ENCODE data around the gene PFDN4. TPM values are rescaled to one million over a fixed set of nuclear protein-coding genes. Genes with fewer than 3 reads are reported as not detected.

The PFDN4 gene
- polyA plus RNA-seq, 1 donor from 2014 or later, result 512 TPM

DNA sequence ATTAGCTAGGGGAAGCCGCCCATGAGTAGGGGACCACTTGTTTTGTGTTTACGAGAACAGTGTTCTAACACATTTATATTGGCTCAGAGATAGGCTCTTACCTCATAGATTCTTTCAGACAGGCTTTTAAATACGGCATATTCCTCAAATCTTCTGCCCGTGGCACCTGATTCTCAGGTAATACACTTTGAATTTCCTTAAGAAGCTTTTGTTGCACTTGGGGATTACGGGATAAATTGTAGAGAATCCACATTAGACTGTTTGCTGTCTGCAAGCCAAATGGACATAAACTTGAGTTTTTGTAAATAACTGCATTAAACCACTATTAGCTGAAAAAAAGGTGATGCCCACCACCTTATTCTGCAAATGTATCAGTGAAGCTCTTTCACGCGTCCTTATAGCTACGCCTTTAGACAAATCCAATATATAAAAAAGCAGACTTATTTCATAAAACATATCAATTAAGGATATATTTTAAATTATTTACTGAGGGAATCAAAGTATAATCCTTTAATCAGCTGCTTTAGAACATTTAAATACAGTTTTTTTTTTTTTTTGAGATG lies 49.0 kb upstream of the PFDN4 start:
- H3K9me3 ChIP-seq (ENCODE audit: low read length), result no peaks in the 10 kb centered on the region
- TF ChIP-seq EP300 (conservative IDR thresholded peaks at IDR 0.05; ENCODE audit: poor library complexity, severe bottlenecking) (no peak), MXI1 (conservative IDR thresholded peaks at IDR 0.05; ENCODE audit: poor library complexity, severe bottlenecking) (no peak), EZH2 (IDR thresholded peaks at IDR 0.05; ENCODE audit: borderline replicate concordance, insufficient read depth, low read length, poor library complexity, severe bottlenecking) (no peak), RAD21 (conservative IDR thresholded peaks at IDR 0.05) (no peak), CTCF (IDR thresholded peaks at IDR 0.05; ENCODE audit: poor library complexity, severe bottlenecking) (no peak), SMC3 (conservative IDR thresholded peaks at IDR 0.05; ENCODE audit: poor library complexity) (no peak), REST (IDR thresholded peaks at IDR 0.05; ENCODE audit: borderline replicate concordance) (no peak), POLR2AphosphoS5 (IDR thresholded peaks at IDR 0.05) (no peak), TAF1 (IDR thresholded peaks at IDR 0.05; ENCODE audit: low read depth) (no peak)
- H3K27ac ChIP-seq (ENCODE audit: low read length), result no peak overlapping the region
- no peaks in the 10 kb centered on the region for H3K79me2 ChIP-seq (replicated peaks; ENCODE audit: insufficient read depth, low read length)
- no peaks in the 10 kb centered on the region for H3K9me2 ChIP-seq (ENCODE audit: insufficient read depth, low read length)
- no peaks in the 10 kb centered on the region for H4K20me1 ChIP-seq (ENCODE audit: insufficient read depth)
- no peak overlapping the region for H3K4me2 ChIP-seq (ENCODE audit: low read length)
- H3K9ac ChIP-seq (ENCODE audit: low read length), result no peak overlapping the region
- no peak overlapping the region for H3K4me3 ChIP-seq (ENCODE audit: low read length)
- no peaks in the 10 kb centered on the region for H3K27me3 ChIP-seq (ENCODE audit: insufficient read depth, low read depth, low read length)
- no peaks in the 10 kb centered on the region for H3F3A ChIP-seq (ENCODE audit: insufficient read depth, low read length, poor library complexity, severe bottlenecking)
- no peak overlapping the region for H2AFZ ChIP-seq (ENCODE audit: low read depth, low read length)
- no peaks in the 10 kb centered on the region for H3K36me3 ChIP-seq (ENCODE audit: insufficient read depth, low read length)

DNA sequence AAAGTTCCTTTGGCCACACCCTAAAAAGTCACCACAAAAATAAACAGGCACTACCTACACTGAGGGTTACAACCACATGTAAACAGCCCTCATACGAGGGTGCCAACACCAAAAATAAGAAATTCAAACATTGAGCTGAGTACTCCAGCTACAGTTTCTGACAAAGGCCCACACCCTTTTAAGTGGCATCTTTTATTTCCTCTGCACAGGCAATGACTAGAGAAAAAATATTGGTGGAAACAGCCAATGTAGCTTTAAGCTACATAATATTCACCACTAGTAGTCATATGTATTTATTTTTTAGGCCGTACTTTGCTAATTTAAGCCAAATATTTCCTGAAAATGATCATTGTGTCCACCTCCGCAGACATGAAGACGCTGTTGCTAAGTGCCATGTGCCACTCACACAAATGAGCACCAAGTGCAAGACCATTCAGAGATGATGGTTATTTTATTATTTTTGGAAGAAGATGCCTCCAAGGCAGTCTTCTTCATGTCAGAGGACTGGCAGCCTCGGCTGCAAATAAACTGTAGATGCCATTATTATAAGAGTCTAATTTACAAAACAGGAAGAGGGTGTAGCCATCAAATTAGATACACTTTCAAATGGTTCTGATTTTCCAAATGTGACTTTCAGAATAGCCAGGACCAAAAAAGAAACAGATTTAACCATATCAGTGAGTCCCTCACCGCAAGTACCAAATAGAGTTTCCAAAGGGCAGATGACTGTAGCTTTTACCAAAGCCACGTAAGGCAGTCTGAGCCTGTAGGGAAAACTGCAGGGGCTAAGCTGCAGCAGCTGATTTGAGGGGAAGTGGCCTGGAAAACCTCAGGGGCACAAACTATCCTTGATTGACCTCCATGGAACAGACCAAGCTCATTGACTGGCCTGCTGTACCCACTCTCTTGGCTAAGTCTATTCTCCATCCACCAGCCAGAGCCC lies 47.6 kb upstream of the PFDN4 start:
- no peak overlapping the region for H3K4me3 ChIP-seq (ENCODE audit: low read length)
- no peak overlapping the region for H3K9ac ChIP-seq (ENCODE audit: low read length)
- H3K36me3 ChIP-seq (ENCODE audit: insufficient read depth, low read length), result no peaks in the 10 kb centered on the region
- H3K27me3 ChIP-seq (ENCODE audit: insufficient read depth, low read depth, low read length), result no peaks in the 10 kb centered on the region
- H3K4me2 ChIP-seq (ENCODE audit: low read length), result no peak overlapping the region
- TF ChIP-seq EZH2 (IDR thresholded peaks at IDR 0.05; ENCODE audit: borderline replicate concordance, insufficient read depth, low read length, poor library complexity, severe bottlenecking) (no peak), SMC3 (conservative IDR thresholded peaks at IDR 0.05; ENCODE audit: poor library complexity) (no peak), MXI1 (conservative IDR thresholded peaks at IDR 0.05; ENCODE audit: poor library complexity, severe bottlenecking) (no peak), RAD21 (conservative IDR thresholded peaks at IDR 0.05) (no peak), REST (IDR thresholded peaks at IDR 0.05; ENCODE audit: borderline replicate concordance) (no peak), CTCF (IDR thresholded peaks at IDR 0.05; ENCODE audit: poor library complexity, severe bottlenecking) (no peak), POLR2AphosphoS5 (IDR thresholded peaks at IDR 0.05) (no peak), TAF1 (IDR thresholded peaks at IDR 0.05; ENCODE audit: low read depth) (no peak), EP300 (conservative IDR thresholded peaks at IDR 0.05; ENCODE audit: poor library complexity, severe bottlenecking) (no peak)
- no peak overlapping the region for H3K27ac ChIP-seq (ENCODE audit: low read length)
- H2AFZ ChIP-seq (ENCODE audit: low read depth, low read length), result no peak overlapping the region
- H3F3A ChIP-seq (ENCODE audit: insufficient read depth, low read length, poor library complexity, severe bottlenecking), result no peaks in the 10 kb centered on the region
- no peaks in the 10 kb centered on the region for H3K9me2 ChIP-seq (ENCODE audit: insufficient read depth, low read length)
- no peaks in the 10 kb centered on the region for H4K20me1 ChIP-seq (ENCODE audit: insufficient read depth)
- no peaks in the 10 kb centered on the region for H3K9me3 ChIP-seq (ENCODE audit: low read length)
- no peaks in the 10 kb centered on the region for H3K79me2 ChIP-seq (replicated peaks; ENCODE audit: insufficient read depth, low read length)

All from neural cell (in vitro differentiated cells).